ENCODE data around the gene GRAMD1B. TPM values are rescaled to one million over a fixed set of nuclear protein-coding genes. Genes with fewer than 3 reads are reported as not detected.

GRAMD1B gene
- total RNA-seq, 1 donor from 2014 or later: 0.26 TPM

DNA sequence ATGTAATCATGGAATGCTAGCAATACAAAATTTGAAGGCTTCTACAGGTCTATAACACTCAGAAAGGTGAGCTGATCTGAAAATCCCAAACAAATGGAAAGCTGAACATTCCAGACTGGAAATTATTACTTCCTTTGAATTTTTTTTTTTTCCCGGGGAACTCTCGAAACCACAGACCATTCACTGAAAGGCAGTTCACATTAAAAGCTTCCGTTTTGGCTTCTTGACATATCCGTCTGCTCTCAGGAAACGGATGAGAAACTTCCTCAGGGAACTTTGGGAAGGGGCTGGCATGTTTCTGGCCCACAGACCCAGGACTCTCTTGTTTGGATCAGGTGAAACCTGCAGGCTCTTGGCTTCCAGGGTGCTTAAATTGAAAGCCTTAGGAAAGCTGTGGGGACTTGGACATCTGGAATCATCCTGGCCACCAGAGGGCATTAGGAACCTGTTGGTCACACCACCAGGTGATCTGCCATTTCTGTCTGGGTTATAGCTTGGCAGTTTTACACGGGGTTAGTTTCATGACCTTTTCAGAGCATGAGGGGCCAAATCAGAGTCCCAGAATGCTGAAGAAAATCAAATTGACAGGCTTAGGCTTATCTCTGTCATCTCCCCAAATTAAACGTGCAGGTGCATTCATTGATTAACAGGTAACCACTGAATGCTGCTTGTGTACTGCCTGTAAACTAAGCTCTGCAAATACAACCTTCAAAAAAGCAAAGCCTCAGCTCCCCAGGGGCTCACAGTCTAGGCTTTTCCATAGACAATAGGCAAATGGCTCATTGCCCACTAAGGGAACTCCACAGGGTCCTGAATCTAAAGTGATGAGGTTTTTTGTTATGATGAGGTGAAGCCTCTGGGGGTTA is 22.7 kb upstream of the GRAMD1B start:
- Histone ChIP-seq H3K4me3 (ENCODE audit: low read depth, low read length) (no peak overlapping the region), H3K27me3 (ENCODE audit: control insufficient read depth, insufficient read depth, low read length) (no peaks in the 10 kb centered on the region), H3K36me3 (ENCODE audit: control insufficient read depth, insufficient read depth, low read length) (no peaks in the 10 kb centered on the region)
- TF ChIP-seq, protein P1, sequence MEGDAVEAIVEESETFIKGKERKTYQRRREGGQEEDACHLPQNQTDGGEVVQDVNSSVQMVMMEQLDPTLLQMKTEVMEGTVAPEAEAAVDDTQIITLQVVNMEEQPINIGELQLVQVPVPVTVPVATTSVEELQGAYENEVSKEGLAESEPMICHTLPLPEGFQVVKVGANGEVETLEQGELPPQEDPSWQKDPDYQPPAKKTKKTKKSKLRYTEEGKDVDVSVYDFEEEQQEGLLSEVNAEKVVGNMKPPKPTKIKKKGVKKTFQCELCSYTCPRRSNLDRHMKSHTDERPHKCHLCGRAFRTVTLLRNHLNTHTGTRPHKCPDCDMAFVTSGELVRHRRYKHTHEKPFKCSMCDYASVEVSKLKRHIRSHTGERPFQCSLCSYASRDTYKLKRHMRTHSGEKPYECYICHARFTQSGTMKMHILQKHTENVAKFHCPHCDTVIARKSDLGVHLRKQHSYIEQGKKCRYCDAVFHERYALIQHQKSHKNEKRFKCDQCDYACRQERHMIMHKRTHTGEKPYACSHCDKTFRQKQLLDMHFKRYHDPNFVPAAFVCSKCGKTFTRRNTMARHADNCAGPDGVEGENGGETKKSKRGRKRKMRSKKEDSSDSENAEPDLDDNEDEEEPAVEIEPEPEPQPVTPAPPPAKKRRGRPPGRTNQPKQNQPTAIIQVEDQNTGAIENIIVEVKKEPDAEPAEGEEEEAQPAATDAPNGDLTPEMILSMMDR (IDR thresholded peaks at IDR 0.05; ENCODE audit: insufficient read depth, low read length, severe bottlenecking): peak; percentile 81
- FAIRE-seq (peak; percentile 32), DNase-seq (ENCODE audit: low read depth) (peak; percentile 75)

DNA sequence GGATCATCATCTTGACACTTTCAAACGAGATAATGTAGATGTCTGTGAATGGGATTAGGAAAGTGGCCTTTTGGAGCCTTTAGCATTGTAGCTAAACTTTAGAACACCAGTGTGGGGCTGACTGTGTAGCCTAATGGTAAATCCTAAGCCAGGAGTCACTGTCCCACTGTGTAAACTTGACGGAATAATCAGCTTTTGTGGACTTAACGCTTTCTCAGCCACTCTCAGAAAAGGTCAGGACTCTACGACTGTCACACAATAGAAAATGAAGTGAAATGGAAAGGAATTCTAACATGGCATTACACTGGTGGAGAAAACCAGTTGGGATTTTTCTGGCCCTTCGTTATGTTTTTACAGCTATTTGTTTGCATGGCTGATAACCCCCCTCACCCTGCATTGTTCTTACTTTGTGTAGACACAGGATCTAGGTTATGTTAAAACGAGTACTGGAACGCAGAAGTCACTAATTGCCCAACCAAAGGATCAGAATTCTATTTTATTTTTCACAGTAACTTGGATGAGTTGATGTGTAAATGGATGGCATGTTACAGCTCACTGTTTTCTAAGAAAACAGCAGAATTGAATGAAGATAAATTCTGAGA is 22.0 kb upstream of the GRAMD1B start:
- no peak overlapping the region for H3K4me3 ChIP-seq (ENCODE audit: low read depth, low read length)
- FAIRE-seq (no peak), DNase-seq (ENCODE audit: low read depth) (no peak)
- TF ChIP-seq, protein P1 (IDR thresholded peaks at IDR 0.05; ENCODE audit: insufficient read depth, low read length, severe bottlenecking): no peak
- H3K27me3 ChIP-seq (ENCODE audit: control insufficient read depth, insufficient read depth, low read length): no peaks in the 10 kb centered on the region
- no peaks in the 10 kb centered on the region for H3K36me3 ChIP-seq (ENCODE audit: control insufficient read depth, insufficient read depth, low read length)

DNA sequence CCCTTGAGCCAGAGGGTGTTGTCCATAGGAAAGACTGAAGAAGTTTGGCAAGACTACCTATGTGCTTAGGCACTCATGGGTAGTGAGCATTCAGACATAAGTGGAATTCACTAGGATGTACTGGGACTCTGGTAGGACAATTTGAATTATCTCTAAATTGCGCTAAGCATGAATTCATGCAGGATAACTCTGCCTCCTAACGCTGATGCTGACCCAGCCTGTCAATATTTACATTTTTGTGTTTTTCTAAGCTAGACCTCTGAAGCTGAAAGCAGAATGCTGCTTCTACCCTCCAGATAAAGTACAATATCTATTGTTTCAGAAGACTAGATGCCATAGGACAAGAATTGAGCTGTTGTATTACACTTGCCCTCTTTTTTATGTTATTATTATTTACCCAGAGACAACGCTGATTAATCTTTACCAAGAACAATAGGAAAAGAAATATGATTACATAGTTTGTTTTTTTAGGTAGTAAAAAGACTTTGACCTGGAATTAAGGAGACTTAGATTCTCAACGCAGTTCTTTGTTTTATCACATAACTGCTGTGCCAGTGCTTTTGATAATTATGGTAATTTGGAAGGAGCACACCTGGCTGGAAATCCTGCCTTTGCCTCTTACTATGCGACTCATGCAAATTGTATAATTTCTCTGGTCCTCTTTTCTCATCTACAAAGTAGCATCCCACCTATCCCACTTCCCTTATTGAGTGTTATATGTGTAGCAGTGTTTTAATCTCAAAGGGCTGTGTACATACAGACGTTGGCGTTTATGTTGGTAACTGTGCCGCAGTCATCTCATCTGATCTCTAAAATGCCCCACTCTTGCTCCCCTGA is 21.2 kb upstream of the GRAMD1B start:
- FAIRE-seq: peak; percentile 72

DNA sequence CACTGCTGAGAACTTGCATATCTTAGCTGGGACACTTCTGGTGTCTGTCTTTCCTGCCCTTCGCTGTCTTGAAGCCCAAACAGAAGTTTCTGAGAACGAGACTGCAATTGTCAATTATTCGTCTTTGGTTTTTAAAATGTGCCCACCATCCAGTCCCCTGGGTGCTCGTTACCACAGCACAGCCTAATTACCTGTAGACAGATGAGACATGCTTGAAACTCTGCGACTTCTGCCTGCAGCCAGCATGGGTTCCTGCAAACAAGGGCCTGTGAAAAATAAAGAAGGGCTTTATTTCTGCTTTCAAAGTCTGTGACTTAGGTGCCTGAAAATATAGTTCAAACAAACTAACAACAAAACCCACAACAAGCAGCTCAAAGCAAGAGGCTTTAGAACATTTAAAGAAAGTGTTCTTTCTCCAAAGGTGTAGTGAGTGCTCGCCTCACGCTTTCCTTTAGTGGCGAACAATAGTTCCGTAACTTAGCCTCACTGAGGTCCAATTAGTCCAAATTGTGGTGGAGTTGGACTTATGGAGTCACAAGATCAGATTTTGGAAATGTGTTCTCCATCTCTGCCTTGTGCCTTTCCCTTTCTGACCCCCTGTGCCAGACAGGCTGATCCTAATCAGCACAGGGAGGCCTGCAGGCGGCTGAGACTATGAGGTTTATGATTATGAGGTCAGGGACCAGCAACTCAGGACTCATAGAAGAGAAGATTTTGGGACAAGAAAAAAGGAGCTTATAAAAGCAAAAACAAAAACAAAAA is 20.4 kb upstream of the GRAMD1B start:
- FAIRE-seq (peak; percentile 7), DNase-seq (ENCODE audit: low read depth) (no peak)
- no peak overlapping the region for H3K4me3 ChIP-seq (ENCODE audit: low read depth, low read length)
- H3K27me3 ChIP-seq (ENCODE audit: control insufficient read depth, insufficient read depth, low read length): no peaks in the 10 kb centered on the region
- TF ChIP-seq, protein P1 (IDR thresholded peaks at IDR 0.05; ENCODE audit: insufficient read depth, low read length, severe bottlenecking): no peak
- H3K36me3 ChIP-seq (ENCODE audit: control insufficient read depth, insufficient read depth, low read length): no peaks in the 10 kb centered on the region

More for the DNA sequence above, 21.2 kb upstream of the GRAMD1B start:
- Histone ChIP-seq H3K27me3 (ENCODE audit: control insufficient read depth, insufficient read depth, low read length) (no peaks in the 10 kb centered on the region), H3K4me3 (ENCODE audit: low read depth, low read length) (no peak overlapping the region), H3K36me3 (ENCODE audit: control insufficient read depth, insufficient read depth, low read length) (no peaks in the 10 kb centered on the region)
- DNase-seq (ENCODE audit: low read depth): no peak
- TF ChIP-seq, protein P1 (IDR thresholded peaks at IDR 0.05; ENCODE audit: insufficient read depth, low read length, severe bottlenecking): no peak

DNA sequence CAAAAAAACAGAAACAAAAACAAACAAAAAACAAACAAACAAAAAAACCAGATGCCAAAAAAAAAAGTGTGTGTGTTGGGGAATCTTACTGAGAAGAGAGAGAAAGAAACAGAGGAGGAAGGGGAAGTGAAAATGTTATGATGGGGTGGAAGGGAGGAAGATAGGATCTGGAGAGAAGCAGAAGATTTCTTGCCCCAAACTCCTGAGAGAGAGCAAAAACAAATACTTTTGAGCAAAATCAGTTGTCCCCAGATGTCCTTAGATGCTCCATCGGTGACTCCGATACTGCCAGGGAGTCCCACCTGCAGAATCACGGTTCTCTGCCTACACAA is 19.9 kb upstream of the GRAMD1B start:
- FAIRE-seq: no peak
- no peaks in the 10 kb centered on the region for H3K36me3 ChIP-seq (ENCODE audit: control insufficient read depth, insufficient read depth, low read length)
- TF ChIP-seq, protein P1 (IDR thresholded peaks at IDR 0.05; ENCODE audit: insufficient read depth, low read length, severe bottlenecking): no peak
- no peak overlapping the region for H3K4me3 ChIP-seq (ENCODE audit: low read depth, low read length)
- H3K27me3 ChIP-seq (ENCODE audit: control insufficient read depth, insufficient read depth, low read length): no peaks in the 10 kb centered on the region
- DNase-seq (ENCODE audit: low read depth): no peak

Measured in bronchial epithelial cell (primary cell).